GM12874 (cell line): ENCODE results near the gene STX7.

ENCODE experiments used
- TF ChIP-seq, protein P1 (sequence below): IDR thresholded peaks from 2 replicates; pipeline ENCODE4 v1.5.1; 2011; ENCODE audit warnings: low read depth, mild to moderate bottlenecking, control low read depth, low read length, moderate library complexity; ENCODE audit not compliant: insufficient read depth

Gene STX7

GRCh38 chr6:132400555-132400882 is 112.4 kb downstream of the STX7 start:
- TF ChIP-seq, protein P1, sequence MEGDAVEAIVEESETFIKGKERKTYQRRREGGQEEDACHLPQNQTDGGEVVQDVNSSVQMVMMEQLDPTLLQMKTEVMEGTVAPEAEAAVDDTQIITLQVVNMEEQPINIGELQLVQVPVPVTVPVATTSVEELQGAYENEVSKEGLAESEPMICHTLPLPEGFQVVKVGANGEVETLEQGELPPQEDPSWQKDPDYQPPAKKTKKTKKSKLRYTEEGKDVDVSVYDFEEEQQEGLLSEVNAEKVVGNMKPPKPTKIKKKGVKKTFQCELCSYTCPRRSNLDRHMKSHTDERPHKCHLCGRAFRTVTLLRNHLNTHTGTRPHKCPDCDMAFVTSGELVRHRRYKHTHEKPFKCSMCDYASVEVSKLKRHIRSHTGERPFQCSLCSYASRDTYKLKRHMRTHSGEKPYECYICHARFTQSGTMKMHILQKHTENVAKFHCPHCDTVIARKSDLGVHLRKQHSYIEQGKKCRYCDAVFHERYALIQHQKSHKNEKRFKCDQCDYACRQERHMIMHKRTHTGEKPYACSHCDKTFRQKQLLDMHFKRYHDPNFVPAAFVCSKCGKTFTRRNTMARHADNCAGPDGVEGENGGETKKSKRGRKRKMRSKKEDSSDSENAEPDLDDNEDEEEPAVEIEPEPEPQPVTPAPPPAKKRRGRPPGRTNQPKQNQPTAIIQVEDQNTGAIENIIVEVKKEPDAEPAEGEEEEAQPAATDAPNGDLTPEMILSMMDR: no peak

DNA sequence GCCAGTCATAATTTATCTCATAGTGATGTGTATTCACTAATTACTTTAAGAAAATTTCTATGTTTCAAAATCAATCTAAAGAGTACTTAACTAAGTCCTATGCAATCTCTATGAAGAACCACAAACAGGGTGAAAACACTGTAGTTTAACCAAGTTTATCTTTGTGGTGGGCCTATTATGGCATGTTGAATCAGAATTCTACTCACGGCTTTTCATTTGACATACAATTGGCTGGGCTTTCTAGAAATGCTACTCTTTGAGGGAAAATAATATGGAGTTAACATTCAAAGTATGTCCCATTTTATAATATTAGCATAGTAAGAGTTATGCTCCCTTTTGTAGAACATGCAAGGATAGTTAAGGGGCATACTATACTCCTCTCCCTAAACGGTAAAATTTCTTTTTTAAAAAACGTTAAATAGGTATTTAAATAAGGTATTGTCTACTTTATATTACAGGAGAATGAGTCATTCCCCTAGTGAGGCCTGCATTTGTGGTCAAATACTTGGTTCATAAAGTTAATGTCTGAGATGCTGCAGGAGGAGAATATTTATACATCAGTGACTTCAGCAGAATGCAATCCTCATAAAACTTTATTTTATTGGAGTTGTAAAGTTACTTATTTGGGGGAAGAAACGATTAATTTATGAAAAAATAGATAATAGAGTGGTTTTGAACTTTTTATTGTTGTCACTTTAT is 113.4 kb downstream of the STX7 start:
- TF ChIP-seq, protein P1: no peak
